Globus pallidus (tissue), 1 donor: ENCODE results near the gene HEATR1.
A peak's percentile ranks its signal among the peaks of the same experiment; 100 is the strongest.
"Not testable (repeated sequence)": the region's sequence is repeated elsewhere in the genome, so short reads cannot be mapped to it uniquely, and the experiment has no call there.

Experiments used
- DNase-seq: peaks from one replicate; pipeline ENCODE4 v3.0.0-alpha.2; 2015; ENCODE audit warnings: low spot score

HEATR1 gene

DNA sequence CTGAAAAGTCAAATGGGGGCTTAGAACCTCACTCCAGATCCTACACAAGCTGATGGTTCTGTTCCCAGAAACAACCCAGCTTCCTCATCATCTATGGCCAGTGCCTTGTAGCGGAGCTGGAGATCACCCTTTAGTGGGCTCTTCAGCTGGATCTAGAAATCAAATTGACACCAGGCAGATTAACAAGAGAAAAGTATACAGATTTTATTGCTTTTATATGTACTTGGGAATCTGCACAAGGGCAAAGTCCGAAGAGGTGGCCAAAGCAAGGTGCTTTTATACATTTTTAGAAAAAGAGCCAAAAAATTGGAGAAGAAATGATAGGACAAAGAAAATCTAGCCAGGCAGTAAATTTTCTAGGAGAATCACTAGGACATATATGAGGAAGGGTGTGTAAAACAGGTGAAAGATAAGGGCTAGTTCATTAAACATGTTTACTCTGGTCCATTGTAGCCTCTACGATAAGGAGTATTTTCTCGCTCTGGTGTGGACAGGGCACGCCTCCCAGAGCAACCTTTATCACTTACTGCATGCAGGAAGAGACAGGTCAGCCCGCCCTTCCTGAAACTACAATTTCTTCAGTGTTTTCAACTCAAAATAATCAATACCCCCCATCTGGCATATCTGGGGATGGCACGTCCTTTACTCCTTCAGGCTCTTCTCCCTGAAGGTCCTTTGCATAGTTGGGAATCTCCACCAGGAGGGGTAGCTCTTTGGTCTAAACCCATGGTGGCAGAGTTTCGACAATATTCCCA is 94.5 kb downstream of the HEATR1 start:
- DNase-seq: no peak

DNA sequence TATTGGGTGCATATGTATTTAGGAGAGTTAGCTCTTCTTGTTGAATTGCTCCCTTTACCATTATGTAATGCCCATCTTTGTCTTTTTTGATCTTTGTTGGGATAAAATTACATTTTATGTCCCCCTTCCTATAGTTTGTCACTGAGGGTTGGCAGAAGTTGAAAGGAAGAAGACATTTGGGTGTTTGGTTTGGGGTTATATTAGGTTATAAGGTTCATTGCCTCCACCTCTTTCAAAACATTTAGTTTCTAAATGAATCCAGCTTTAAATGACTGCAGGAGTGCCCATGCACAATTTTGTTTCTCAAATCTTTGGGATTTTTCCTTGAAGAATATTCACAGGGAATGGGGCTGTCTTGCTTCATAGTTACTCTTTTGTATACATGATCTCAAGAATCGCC is 95.1 kb downstream of the HEATR1 start:
- no peak for DNase-seq

DNA sequence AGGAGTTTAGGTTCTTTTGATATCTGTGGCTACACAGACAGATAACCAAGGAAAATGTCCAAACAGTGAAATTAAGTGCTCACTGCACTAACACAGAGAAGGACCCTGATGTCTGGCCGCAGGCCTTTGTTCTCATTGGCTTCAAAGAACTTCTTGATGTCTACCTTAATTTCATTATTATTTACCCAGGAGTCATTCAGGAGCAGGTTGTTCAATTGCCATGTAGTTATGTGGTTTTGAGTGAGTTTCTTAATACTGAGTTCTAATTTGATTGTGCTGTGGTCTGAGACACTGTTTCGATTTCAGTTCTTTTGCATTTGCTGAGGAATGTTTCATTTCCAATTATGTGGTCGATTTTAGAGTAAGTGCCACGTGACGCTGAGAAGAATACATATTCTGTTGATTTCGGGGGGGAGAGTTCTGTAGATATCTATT is 95.7 kb downstream of the HEATR1 start:
- no peak for DNase-seq

DNA sequence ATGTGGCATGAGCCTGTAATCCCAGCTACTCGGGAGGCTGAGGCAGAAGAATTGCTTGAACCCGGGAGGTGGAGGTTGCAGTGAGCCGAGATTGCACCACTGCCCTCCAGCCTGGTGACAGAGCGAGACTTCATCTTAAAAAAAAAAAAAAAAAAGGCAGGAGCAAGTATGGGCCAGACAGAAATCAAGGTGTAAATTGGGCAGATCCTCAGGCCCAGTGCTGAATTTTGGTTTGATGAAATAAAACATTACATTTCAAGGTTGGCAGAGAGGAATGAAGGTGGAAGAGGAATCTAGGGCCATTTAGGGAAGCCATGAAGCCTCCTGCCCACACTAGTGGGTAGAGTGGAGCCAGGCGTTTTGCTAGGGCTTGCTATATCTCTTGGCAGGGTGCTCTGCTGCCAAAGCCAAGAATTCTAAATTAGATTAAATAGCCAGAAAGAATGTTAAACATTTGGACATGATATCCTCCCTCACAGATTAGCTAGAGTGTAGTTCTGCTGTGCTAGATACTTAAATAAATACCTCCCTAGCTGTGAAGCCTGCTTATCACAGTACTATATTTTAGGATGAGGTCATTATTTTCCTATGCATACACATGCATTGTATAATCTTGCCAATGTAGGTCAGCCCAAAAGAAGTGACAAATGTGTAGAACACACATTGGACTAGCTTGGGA is 97.2 kb downstream of the HEATR1 start:
- DNase-seq: no peak

DNA sequence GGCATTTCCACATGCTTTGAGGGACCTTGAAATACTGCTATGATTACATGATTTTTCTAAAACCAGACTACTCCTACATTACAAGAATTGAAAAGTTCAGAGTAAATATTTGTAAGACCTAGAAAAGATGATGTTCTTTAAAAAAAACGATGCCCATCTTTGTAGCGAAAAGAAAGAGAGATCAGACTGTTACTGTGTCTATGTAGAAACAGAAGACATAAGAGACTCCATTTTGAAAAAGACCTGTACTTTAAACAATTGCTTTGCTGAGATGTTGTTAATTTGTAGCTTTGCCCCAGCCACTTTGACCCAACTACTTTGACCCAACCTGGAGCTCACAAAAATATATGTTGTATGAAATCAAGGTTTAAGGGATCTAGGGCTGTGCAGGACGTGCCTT is 100.0 kb downstream of the HEATR1 start:
- DNase-seq: not testable (repeated sequence)

DNA sequence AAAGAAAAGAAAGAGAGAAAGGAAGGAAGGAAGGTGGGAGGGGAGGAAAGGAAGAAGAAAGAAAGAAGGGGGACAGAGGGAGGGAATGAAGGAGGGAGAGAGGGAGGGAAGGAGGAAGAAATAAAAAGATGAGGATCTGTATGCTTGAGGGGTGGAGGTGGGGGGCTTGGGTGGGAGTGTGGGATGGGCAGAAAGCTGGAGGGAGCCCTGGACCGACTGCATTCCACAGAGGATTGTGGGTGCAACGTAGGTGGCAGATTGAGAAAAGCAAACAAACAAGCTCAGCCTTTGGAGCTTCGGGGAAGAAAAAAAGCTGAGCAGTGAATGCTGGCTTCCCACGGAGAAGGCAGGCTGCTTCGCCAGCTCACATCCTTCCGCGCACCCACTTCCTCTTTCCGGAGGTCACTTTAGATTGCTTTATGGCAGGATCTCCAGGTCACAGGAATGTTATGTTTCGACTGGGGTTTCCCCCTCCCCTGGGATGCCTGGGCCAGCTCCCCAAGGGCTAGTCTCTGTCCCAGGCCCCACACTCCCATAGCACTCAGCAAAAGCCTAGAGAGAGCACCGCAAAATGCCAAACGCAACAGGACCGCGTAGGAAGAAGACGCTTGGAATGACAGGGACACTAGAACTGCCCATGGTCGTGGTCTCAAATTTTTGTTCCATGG is 101.2 kb downstream of the HEATR1 start:
- DNase-seq: peak; percentile 20

DNA sequence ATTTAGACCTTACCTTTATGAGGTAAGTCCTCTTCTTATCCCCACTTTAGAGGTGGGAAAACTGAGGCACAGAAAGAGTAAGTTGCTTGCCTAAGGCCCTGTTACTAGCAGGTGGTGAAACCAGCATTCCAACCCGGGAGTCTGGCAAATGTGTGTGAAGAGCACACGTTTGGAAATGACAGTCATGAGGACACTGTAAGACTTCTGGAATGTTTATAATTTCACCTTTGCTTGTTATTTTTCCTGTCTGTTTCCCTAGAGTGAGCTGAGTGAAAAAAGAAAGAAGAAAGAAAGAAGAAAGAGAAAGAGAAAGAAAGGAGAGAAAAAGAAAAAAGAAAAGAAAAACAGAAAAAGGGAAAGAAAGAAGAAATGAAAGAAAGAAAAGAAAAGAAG is 101.7 kb downstream of the HEATR1 start:
- no peak for DNase-seq

DNA sequence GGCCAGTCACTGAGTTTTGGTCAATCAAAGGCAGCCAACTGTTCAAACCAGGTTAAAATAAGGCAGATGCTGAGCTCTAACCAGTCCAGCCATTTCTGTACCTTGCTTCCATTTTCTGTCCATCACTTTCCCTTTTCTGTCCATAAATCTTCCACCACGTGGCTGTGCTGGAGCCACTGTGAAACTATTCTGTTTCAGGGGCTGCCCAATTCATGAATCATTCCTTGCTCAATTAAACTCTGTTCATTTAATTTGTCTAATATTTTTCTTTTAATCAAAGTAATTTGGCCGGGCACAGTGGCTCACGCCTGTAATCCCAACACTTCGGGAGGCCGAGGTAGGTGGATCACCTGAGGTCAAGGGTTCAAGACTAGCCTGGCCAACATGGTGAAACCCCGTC is 103.2 kb downstream of the HEATR1 start:
- DNase-seq: no peak
